HEK293T (cell line): ENCODE results near the gene PPP1R13B.

ENCODE experiments used
- CTCF ChIA-PET: fragments of 350-600 bp; formaldehyde crosslinking; extraction: SDS; loops from one replicate; lab custom pipeline; 2021; ENCODE audit warnings: antibody characterized with exemption, inconsistent platforms; lab: Yijun Ruan, JAX
- POLR2A ChIA-PET: fragments of 350-600 bp; formaldehyde crosslinking; extraction: SDS; loops from one replicate; lab custom pipeline; 2020; ENCODE audit warnings: antibody characterized with exemption, inconsistent platforms; lab: Yijun Ruan, JAX
- DNase-seq: peaks from one replicate; pipeline ENCODE4 v3.0.0; 2012; ENCODE audit warnings: mixed read lengths; ENCODE audit errors: extremely low spot score
- ARNT ChIP-seq: fragments of 450-650 bp; IDR thresholded peaks from 2 replicates; pipeline ENCODE4 v1.6.1; 2017; ENCODE audit warnings: mild to moderate bottlenecking
- BHLHE40 ChIP-seq: fragments of 450-650 bp; IDR thresholded peaks from 2 replicates; pipeline ENCODE4 v1.6.1; 2016; ENCODE audit warnings: mild to moderate bottlenecking, moderate library complexity, borderline replicate concordance
- CTBP1 ChIP-seq: fragments of 450-650 bp; IDR thresholded peaks from 2 replicates; pipeline ENCODE4 v1.6.1; 2016; ENCODE audit warnings: borderline replicate concordance
- ELF4 ChIP-seq: fragments of 450-650 bp; IDR thresholded peaks from 2 replicates; pipeline ENCODE4 v1.6.1; 2017; ENCODE audit warnings: antibody characterized with exemption
- FOXA1 ChIP-seq: fragments of 450-650 bp; IDR thresholded peaks from 2 replicates; pipeline ENCODE4 v1.6.1; 2016; ENCODE audit warnings: mild to moderate bottlenecking
- HDGF ChIP-seq: fragments of 450-650 bp; IDR thresholded peaks from 2 replicates; pipeline ENCODE4 v1.6.1; 2017; ENCODE audit warnings: antibody characterized with exemption, borderline replicate concordance
- L3MBTL2 ChIP-seq: fragments of 450-650 bp; conservative IDR thresholded peaks from 2 replicates; pipeline ENCODE4 v1.6.1; 2016; ENCODE audit warnings: mild to moderate bottlenecking
- LEF1 ChIP-seq: fragments of 450-650 bp; IDR thresholded peaks from 2 replicates; pipeline ENCODE4 v1.6.1; 2017; ENCODE audit warnings: mild to moderate bottlenecking, borderline replicate concordance
- NFRKB ChIP-seq: fragments of 450-650 bp; IDR thresholded peaks from 2 replicates; pipeline ENCODE4 v1.6.1; 2016; ENCODE audit warnings: mild to moderate bottlenecking, moderate library complexity
- PKNOX1 ChIP-seq: fragments of 450-650 bp; IDR thresholded peaks from 2 replicates; pipeline ENCODE4 v1.6.1; 2016
- SP1 ChIP-seq: fragments of 450-650 bp; IDR thresholded peaks from 2 replicates; pipeline ENCODE4 v1.6.1; 2017
- SUZ12 ChIP-seq: fragments of 450-650 bp; IDR thresholded peaks from 2 replicates; pipeline ENCODE4 v1.6.1; 2016; ENCODE audit warnings: mild to moderate bottlenecking
- TARDBP ChIP-seq: fragments of 450-650 bp; IDR thresholded peaks from 2 replicates; pipeline ENCODE4 v1.6.1; 2016

Gene PPP1R13B

GRCh38 chr14:103684471-103684870 is 162.9 kb downstream of the PPP1R13B start:
- TF ChIP-seq ELF4 = no peak
- no peak for TF ChIP-seq PKNOX1
- no peak for TF ChIP-seq CTBP1
- TF ChIP-seq BHLHE40 = no peak
- TF ChIP-seq NFRKB = no peak
- no peak for TF ChIP-seq L3MBTL2
- TF ChIP-seq FOXA1 = no peak
- no peak for TF ChIP-seq ARNT
- TF ChIP-seq HDGF = no peak
- no peak for TF ChIP-seq LEF1
- TF ChIP-seq TARDBP = no peak
- TF ChIP-seq SUZ12 = no peak
- TF ChIP-seq SP1 = no peak
- ChIA-PET POLR2A (no interaction called here), CTCF (no interaction called here)
- DNase-seq = no peak
